Measurements from ENCODE around the gene SNAPC3. TPM values are rescaled to one million over a fixed set of nuclear protein-coding genes. Genes with fewer than 3 reads are reported as not detected.
A peak's percentile ranks its signal among the peaks of the same experiment; 100 is the strongest.

The SNAPC3 gene
- total and polyA plus RNA-seq, 2 donors from 2014 or later: 16.3 to 27.2 TPM

DNA sequence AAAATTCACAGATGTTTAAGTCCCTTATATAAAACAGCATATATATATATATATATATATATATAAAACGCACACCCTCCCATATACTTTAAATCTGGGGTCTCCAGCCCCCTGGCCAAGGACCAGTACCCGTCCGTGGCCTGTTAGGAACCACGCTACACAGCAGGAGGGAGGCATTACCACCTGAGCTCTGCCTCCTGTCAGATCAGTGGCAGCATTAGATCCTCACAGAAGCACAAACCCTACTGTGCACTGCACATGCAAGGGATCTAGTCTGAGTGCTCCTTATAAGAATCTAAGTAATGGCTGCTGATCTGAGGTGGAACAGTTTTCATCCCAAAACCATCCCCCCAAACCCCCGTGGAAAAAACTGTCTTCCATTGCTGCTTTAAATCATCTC, 79.1 kb downstream of the SNAPC3 start:
- H3K9ac ChIP-seq (ENCODE audit: low read length in 3 of 3): no peak overlapping the region
- FAIRE-seq (no peak), DNase-seq (no peak)
- H3K4me3 ChIP-seq (ENCODE audit: low read length in 3 of 3): no peak overlapping the region
- H3K4me1 ChIP-seq (ENCODE audit: control insufficient read depth in 2 of 3, insufficient read depth in 2 of 3, low read depth in 1 of 3, low read length in 3 of 3): no peaks in the 10 kb centered on the region
- H3K27ac ChIP-seq (ENCODE audit: low read depth in 2 of 2, low read length in 2 of 2): no peak overlapping the region
- TF ChIP-seq, protein P1, sequence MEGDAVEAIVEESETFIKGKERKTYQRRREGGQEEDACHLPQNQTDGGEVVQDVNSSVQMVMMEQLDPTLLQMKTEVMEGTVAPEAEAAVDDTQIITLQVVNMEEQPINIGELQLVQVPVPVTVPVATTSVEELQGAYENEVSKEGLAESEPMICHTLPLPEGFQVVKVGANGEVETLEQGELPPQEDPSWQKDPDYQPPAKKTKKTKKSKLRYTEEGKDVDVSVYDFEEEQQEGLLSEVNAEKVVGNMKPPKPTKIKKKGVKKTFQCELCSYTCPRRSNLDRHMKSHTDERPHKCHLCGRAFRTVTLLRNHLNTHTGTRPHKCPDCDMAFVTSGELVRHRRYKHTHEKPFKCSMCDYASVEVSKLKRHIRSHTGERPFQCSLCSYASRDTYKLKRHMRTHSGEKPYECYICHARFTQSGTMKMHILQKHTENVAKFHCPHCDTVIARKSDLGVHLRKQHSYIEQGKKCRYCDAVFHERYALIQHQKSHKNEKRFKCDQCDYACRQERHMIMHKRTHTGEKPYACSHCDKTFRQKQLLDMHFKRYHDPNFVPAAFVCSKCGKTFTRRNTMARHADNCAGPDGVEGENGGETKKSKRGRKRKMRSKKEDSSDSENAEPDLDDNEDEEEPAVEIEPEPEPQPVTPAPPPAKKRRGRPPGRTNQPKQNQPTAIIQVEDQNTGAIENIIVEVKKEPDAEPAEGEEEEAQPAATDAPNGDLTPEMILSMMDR (IDR thresholded peaks at IDR 0.05; ENCODE audit: borderline replicate concordance, extremely low read depth, insufficient read depth): no peak
- H3K9me3 ChIP-seq (ENCODE audit: control insufficient read depth in 2 of 3, insufficient read depth in 1 of 3, low read length in 3 of 3): no peaks in the 10 kb centered on the region
- H3K36me3 ChIP-seq (ENCODE audit: control insufficient read depth in 2 of 3, insufficient read depth in 3 of 3, low read length in 3 of 3): peaks cover 2 to 5% (median 3%) of the 10 kb centered on the region in 3 donors
- H3K27me3 ChIP-seq (ENCODE audit: control insufficient read depth, insufficient read depth, low read length): no peaks in the 10 kb centered on the region
- intact Hi-C loops (cut with DNase I): no loop called here

DNA sequence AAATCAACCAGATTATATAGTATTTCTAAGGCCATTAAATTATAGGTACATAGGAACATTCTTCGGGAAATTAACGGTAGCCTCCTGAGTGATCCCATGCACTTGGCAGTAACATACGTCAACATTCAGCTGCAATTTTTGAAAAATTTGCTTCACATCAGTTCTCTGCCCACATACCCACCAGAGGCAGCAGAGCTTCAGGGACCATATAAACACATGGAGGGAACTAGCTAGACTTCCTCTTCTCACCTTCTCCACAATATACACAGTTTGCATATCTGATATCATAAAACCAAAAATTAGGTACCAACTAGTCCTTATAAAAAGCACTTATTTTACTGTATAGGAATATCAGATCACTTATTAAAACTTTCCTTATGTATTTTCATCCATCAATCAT, 83.2 kb downstream of the SNAPC3 start:
- TF ChIP-seq, protein P1 (IDR thresholded peaks at IDR 0.05; ENCODE audit: borderline replicate concordance, extremely low read depth, insufficient read depth): no peak
- no peak for FAIRE-seq
- H3K4me3 ChIP-seq (ENCODE audit: low read length in 3 of 3): no peak overlapping the region
- no peak overlapping the region for H3K27ac ChIP-seq (ENCODE audit: low read depth in 2 of 2, low read length in 2 of 2)
- no peaks in the 10 kb centered on the region for H3K27me3 ChIP-seq (ENCODE audit: control insufficient read depth, insufficient read depth, low read length)
- peaks cover 5 to 6% (median 6%) of the 10 kb centered on the region in 3 donors for H3K36me3 ChIP-seq (ENCODE audit: control insufficient read depth in 2 of 3, insufficient read depth in 3 of 3, low read length in 3 of 3)
- H3K4me1 ChIP-seq (ENCODE audit: control insufficient read depth in 2 of 3, insufficient read depth in 2 of 3, low read depth in 1 of 3, low read length in 3 of 3): peaks cover 0 to 3% (median 0%) of the 10 kb centered on the region in 3 donors
- no peak for DNase-seq
- H3K9me3 ChIP-seq (ENCODE audit: control insufficient read depth in 2 of 3, insufficient read depth in 1 of 3, low read length in 3 of 3): no peaks in the 10 kb centered on the region
- intact Hi-C loops (cut with DNase I): no loop called here
- no peak overlapping the region for H3K9ac ChIP-seq (ENCODE audit: low read length in 3 of 3)

DNA sequence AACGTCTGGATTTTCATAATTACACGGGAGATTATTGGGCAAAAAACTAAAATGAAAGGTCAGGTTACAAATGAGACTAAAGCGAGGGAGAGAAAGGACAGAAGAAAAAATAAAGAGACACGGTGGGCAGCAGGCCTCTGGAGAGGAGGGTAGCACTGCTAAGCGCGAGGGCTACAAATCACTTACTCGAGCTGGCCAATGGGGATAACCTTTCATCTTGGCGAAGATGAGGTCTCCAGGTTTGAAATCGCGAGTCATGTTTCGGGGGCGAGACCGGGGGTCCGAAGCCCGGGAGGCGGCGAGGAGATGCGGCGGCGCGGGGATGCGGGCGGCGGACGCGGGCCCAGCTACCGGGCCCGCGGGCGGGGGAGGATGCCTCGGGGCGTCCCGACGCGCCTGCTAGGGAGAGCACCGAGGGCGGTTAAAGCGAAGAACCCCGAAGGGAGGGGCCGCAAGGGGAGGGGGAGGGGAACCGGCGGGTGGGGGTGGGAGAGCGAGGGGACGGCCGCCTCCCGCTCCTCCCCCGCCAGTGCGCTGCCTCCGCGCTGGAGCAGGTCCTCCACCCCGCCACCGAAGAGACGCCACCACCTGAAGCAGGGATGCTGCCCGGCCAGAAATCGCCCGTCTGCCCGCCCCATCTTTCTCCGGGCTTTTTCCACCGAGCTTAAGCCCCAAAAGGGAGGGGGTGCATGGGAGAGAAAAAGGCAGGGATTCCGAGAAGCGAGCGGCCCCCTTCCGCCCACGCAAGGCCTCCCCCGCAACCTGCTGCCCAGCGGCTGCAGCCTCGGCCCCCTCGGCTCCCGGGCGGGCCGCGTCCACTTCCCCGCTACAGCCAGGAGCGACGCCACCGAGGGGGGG, 87.5 kb downstream of the SNAPC3 start:
- FAIRE-seq (no peak), DNase-seq (peak; percentile 70 to 86 (median 71))
- Histone ChIP-seq H3K4me1 (ENCODE audit: control insufficient read depth in 2 of 3, insufficient read depth in 2 of 3, low read depth in 1 of 3, low read length in 3 of 3) (peaks cover 0 to 3% (median 0%) of the 10 kb centered on the region in 3 donors), H3K27me3 (ENCODE audit: control insufficient read depth, insufficient read depth, low read length) (no peaks in the 10 kb centered on the region), H3K9ac (ENCODE audit: low read length in 3 of 3) (peak overlapping the region; percentile 20 to 69 (median 63)), H3K9me3 (ENCODE audit: control insufficient read depth in 2 of 3, insufficient read depth in 1 of 3, low read length in 3 of 3) (no peaks in the 10 kb centered on the region), H3K36me3 (ENCODE audit: control insufficient read depth in 2 of 3, insufficient read depth in 3 of 3, low read length in 3 of 3) (peaks cover 3 to 5% (median 3%) of the 10 kb centered on the region in 3 donors), H3K4me3 (ENCODE audit: low read length in 3 of 3) (peak overlapping the region; percentile 61 to 85 (median 78)), H3K27ac (ENCODE audit: low read depth in 2 of 2, low read length in 2 of 2) (peak overlapping the region; percentile 94)
- TF ChIP-seq, protein P1 (IDR thresholded peaks at IDR 0.05; ENCODE audit: borderline replicate concordance, extremely low read depth, insufficient read depth): no peak
- intact Hi-C loops (cut with DNase I): no loop called here

All from kidney (tissue), 14 donors.